ENCODE results near the gene FOSL1.

The FOSL1 gene

DNA sequence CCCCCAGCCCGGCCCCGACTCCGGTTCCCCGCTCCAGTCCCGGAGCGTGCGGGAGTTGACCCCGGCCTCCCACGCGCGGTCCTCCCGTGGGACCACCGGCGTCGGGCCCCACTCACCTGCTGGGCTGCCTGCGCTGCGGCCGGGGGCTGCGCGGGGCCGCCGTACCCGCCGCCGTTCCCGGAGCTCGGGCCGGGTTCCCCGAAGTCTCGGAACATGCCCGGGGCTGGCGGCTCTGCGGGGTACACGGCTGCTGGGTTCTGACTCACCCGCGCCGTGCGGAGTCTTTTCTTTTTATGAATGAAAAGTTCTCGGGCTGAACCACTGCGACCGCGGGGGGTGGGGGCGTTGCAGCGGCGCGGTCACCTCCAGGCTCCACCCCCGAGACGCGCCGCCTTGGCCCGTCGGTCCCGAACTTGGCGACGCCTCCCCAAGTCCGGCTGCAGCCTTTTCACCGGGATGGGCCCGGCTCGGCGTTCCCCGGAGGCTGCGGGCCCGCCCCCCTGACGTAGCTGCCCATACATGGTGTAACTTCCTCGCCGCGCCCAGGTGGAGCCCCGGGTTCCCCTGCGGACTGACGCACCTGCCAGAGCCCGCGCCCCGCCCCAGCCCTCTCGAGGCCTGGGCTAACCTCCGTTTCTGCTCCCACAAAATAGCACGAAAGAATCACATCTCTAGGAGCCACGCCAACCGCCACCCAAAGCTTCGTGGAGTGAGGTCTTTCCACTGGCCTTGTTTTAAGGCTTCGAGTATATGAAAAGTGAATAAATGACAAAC, at the start of gene FOSL1:
FOSL1 (minus strand) TSS at position 264 of the 774 bp plus-strand sequence; CDS start at position 215, 49 bp downstream.
- TF ChIP-seq, protein P1, sequence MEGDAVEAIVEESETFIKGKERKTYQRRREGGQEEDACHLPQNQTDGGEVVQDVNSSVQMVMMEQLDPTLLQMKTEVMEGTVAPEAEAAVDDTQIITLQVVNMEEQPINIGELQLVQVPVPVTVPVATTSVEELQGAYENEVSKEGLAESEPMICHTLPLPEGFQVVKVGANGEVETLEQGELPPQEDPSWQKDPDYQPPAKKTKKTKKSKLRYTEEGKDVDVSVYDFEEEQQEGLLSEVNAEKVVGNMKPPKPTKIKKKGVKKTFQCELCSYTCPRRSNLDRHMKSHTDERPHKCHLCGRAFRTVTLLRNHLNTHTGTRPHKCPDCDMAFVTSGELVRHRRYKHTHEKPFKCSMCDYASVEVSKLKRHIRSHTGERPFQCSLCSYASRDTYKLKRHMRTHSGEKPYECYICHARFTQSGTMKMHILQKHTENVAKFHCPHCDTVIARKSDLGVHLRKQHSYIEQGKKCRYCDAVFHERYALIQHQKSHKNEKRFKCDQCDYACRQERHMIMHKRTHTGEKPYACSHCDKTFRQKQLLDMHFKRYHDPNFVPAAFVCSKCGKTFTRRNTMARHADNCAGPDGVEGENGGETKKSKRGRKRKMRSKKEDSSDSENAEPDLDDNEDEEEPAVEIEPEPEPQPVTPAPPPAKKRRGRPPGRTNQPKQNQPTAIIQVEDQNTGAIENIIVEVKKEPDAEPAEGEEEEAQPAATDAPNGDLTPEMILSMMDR (IDR thresholded peaks at IDR 0.05; ENCODE audit: borderline replicate concordance, insufficient read depth, low read depth, low read length), result no peak
- peak within 1 kb of the TSS; percentile 53 for H3K4me3 ChIP-seq (ENCODE audit: low read depth, low read length)

DNA sequence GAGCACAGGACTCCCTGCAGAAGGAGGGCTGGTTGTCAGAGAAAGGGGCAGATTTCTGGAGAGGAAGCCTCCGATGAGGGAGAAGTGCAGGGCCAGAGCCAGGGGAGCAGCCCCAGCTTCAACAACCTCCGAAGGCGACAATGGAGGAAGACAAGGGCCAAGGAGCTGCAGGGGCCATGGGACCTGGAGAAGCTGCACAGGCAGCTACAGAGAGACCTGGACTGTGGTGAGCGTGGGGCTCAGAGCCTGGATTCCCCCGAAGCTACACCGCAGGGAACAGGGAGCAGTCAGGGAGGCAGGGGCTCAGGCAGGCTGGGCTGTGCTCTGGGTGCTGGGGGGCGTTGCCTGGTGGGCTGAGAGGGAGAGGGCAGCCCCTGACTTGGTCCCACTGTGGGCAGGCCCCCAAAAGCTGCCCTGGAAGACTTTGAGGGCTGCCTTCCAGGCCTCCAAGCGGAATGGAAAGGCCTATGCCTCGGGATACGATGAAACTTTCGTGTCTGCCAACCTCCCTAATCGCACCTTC, 47.5 kb upstream of the FOSL1 start:
- TF ChIP-seq, protein P1 (IDR thresholded peaks at IDR 0.05; ENCODE audit: borderline replicate concordance, insufficient read depth, low read depth, low read length), result no peak

DNA sequence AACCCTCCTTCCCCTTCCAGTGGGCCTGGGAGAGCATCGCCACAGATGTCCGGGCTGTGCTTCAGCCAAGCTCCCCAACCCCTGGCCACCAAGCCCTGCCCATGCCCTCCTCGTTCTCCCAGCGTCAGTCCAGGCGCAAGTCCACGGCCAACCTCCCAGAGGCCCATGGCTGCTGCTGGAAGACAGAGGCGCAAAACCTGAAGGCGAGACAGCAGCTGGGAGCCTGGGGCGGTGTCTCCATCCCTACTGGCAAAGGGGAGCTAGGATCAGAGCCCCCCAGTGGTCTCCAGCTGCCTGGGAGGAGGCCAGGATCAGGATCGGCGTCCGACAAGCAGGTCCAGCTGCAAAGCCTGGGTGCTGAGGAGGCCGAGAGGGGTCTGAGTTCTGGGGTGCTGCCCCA, 46.9 kb upstream of the FOSL1 start:
- TF ChIP-seq, protein P1 (IDR thresholded peaks at IDR 0.05; ENCODE audit: borderline replicate concordance, insufficient read depth, low read depth, low read length), result no peak

More for the DNA sequence above, 47.5 kb upstream of the FOSL1 start:
- H3K4me3 ChIP-seq (ENCODE audit: low read depth, low read length), result no peak overlapping the region

DNA sequence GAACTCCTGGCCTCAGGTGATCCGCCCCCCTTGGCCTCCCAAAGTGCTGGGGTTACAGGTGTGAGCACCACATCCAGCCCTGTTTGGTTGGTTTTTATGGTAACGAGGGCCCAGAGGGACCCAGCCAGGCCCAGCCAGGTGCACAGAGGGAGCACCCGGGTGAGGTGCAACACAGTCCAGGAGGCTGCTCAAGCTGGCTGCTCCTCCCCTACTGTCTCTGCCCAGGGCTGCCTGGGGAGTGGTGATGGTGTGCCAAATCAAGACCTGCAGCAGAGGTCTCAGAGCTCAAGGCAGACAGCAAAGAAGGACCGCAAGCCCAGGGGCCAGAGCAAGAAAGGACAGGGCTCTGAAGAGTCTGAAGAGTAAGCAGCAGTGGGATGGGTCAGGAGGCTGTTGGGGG, 46.5 kb upstream of the FOSL1 start:
- TF ChIP-seq, protein P1 (IDR thresholded peaks at IDR 0.05; ENCODE audit: borderline replicate concordance, insufficient read depth, low read depth, low read length), result no peak
- no peak overlapping the region for H3K4me3 ChIP-seq (ENCODE audit: low read depth, low read length)

More for the DNA sequence above, 46.9 kb upstream of the FOSL1 start:
- H3K4me3 ChIP-seq (ENCODE audit: low read depth, low read length), result no peak overlapping the region

DNA sequence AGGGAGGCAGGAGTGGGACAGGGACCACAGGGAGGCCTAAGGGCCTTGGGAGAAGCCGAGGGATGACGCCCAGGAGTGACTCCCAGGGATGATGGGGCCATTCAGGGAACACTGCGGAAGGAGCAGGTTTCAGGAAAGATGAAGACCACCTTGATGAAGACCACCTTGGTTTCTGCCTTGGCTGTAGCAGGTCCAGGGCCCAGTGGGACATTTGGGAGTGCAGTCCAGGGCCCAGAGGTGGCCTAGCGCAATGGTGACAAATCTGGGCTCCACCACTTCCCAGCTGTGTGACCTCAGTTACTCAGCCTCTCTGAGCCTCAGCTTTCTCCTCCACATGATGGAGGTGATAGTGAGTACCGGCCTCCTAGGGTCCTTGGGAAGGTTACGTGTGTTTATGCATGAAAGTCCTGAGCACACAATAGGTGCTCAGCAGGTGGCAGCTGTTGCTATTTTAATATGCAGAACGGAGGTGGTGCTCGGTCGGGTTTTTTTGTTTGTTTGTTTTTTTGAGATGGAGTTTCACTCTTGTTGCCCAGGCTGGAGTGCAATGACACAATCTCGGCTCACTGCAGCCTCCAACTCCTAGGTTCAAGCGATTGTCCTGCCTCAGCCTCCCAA, 45.9 kb upstream of the FOSL1 start:
- TF ChIP-seq, protein P1 (IDR thresholded peaks at IDR 0.05; ENCODE audit: borderline replicate concordance, insufficient read depth, low read depth, low read length), result no peak
- no peak overlapping the region for H3K4me3 ChIP-seq (ENCODE audit: low read depth, low read length)

DNA sequence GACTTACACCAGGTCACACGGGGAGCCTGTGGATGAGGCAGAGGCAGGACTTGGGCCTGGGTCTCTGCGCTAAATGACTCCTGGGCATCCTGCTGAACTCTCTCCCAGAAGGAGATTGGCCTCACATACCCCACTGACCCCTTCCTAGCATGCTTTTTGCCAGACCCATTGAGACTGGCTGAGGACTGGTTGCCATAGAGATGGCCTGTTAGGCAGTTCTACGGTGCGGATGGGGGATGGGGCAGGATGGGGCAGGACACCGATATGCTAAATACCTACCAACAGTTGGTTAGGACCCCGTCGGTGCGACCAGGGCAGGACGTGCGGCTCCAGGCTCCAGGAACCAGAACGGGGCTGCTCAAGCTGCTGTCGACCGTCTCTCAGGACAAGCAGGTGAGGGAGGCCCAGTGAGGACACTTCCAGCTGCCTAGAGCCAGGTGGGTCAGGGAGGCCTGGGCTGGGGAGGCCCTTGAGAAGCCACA, 45.3 kb upstream of the FOSL1 start, which contains the start of gene TSGA10IP:
TSGA10IP (plus strand) TSS at position 51 of the 482 bp plus-strand sequence; CDS start at position 247, 196 bp downstream.
- H3K4me3 ChIP-seq (ENCODE audit: low read depth, low read length), result no peak within 1 kb of the TSS
- TF ChIP-seq, protein P1 (IDR thresholded peaks at IDR 0.05; ENCODE audit: borderline replicate concordance, insufficient read depth, low read depth, low read length), result no peak

Data from GM12875 (cell line).